ENCODE data around the gene CDH13. TPM values are rescaled to one million over a fixed set of nuclear protein-coding genes. Genes with fewer than 3 reads are reported as not detected.

CDH13 gene
- total RNA-seq, 1 donor = 102 TPM

GRCh38 chr16:83085660-83086059, 458.9 kb downstream of the CDH13 start:
- no peaks in the 10 kb centered on the region for H3K79me2 ChIP-seq (ENCODE audit: insufficient read depth, low read length)

GRCh38 chr16:83095941-83096692, 469.3 kb downstream of the CDH13 start:
- no peaks in the 10 kb centered on the region for H3K36me3 ChIP-seq (ENCODE audit: insufficient read depth, low read length)
- no peak overlapping the region for H3K4me3 ChIP-seq (ENCODE audit: insufficient read depth, low read length)
- DNase-seq (ENCODE audit: insufficient read length, low spot score, missing footprints) = no peak
- no peaks in the 10 kb centered on the region for H3K27me3 ChIP-seq (ENCODE audit: insufficient read depth, low read length)
- no peak overlapping the region for H2AFZ ChIP-seq (ENCODE audit: low read length)
- TF ChIP-seq, protein P1, sequence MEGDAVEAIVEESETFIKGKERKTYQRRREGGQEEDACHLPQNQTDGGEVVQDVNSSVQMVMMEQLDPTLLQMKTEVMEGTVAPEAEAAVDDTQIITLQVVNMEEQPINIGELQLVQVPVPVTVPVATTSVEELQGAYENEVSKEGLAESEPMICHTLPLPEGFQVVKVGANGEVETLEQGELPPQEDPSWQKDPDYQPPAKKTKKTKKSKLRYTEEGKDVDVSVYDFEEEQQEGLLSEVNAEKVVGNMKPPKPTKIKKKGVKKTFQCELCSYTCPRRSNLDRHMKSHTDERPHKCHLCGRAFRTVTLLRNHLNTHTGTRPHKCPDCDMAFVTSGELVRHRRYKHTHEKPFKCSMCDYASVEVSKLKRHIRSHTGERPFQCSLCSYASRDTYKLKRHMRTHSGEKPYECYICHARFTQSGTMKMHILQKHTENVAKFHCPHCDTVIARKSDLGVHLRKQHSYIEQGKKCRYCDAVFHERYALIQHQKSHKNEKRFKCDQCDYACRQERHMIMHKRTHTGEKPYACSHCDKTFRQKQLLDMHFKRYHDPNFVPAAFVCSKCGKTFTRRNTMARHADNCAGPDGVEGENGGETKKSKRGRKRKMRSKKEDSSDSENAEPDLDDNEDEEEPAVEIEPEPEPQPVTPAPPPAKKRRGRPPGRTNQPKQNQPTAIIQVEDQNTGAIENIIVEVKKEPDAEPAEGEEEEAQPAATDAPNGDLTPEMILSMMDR (IDR thresholded peaks at IDR 0.05; ENCODE audit: extremely low read depth, low read depth, low read length) = no peak
- H3K79me2 ChIP-seq (ENCODE audit: insufficient read depth, low read length) = no peaks in the 10 kb centered on the region
- no peak overlapping the region for H3K4me2 ChIP-seq (ENCODE audit: insufficient read depth, low read length)
- peaks cover 3% of the 10 kb centered on the region for H3K9me3 ChIP-seq (ENCODE audit: low read depth, low read length)
- no peak overlapping the region for H3K27ac ChIP-seq (ENCODE audit: low read depth, low read length)
- peaks cover 4% of the 10 kb centered on the region for H3K4me1 ChIP-seq (ENCODE audit: insufficient read depth, low read length)
- no peaks in the 10 kb centered on the region for H4K20me1 ChIP-seq (ENCODE audit: insufficient read depth, low read length)

More at GRCh38 chr16:83085660-83086059, 458.9 kb downstream of the CDH13 start:
- no peak overlapping the region for H3K4me3 ChIP-seq (ENCODE audit: insufficient read depth, low read length)
- no peak overlapping the region for H2AFZ ChIP-seq (ENCODE audit: low read length)
- H3K36me3 ChIP-seq (ENCODE audit: insufficient read depth, low read length) = no peaks in the 10 kb centered on the region
- peak; percentile 37 for DNase-seq (ENCODE audit: insufficient read length, low spot score, missing footprints)
- no peaks in the 10 kb centered on the region for H3K4me1 ChIP-seq (ENCODE audit: insufficient read depth, low read length)
- no peak overlapping the region for H3K27ac ChIP-seq (ENCODE audit: low read depth, low read length)
- H3K27me3 ChIP-seq (ENCODE audit: insufficient read depth, low read length) = no peaks in the 10 kb centered on the region
- no peaks in the 10 kb centered on the region for H3K9me3 ChIP-seq (ENCODE audit: low read depth, low read length)
- H4K20me1 ChIP-seq (ENCODE audit: insufficient read depth, low read length) = no peaks in the 10 kb centered on the region
- H3K4me2 ChIP-seq (ENCODE audit: insufficient read depth, low read length) = no peak overlapping the region
- TF ChIP-seq, protein P1 (IDR thresholded peaks at IDR 0.05; ENCODE audit: extremely low read depth, low read depth, low read length) = no peak

- TF ChIP-seq, protein P1 (IDR thresholded peaks at IDR 0.05; ENCODE audit: extremely low read depth, low read depth, low read length) = no peak
- Histone ChIP-seq H3K79me2 (ENCODE audit: insufficient read depth, low read length) (no peaks in the 10 kb centered on the region), H3K9me3 (ENCODE audit: low read depth, low read length) (peaks cover 3% of the 10 kb centered on the region), H3K27ac (ENCODE audit: low read depth, low read length) (no peak overlapping the region), H3K4me1 (ENCODE audit: insufficient read depth, low read length) (peaks cover 4% of the 10 kb centered on the region), H3K27me3 (ENCODE audit: insufficient read depth, low read length) (no peaks in the 10 kb centered on the region), H2AFZ (ENCODE audit: low read length) (no peak overlapping the region), H3K4me2 (ENCODE audit: insufficient read depth, low read length) (no peak overlapping the region), H3K4me3 (ENCODE audit: insufficient read depth, low read length) (no peak overlapping the region), H3K36me3 (ENCODE audit: insufficient read depth, low read length) (no peaks in the 10 kb centered on the region), H4K20me1 (ENCODE audit: insufficient read depth, low read length) (no peaks in the 10 kb centered on the region)
- DNase-seq (ENCODE audit: insufficient read length, low spot score, missing footprints) = no peak
These were observed 471.8 kb downstream of the CDH13 start for GRCh38 chr16:83098536-83098935.

GRCh38 chr16:83100679-83101078, 473.9 kb downstream of the CDH13 start:
- no peaks in the 10 kb centered on the region for H3K36me3 ChIP-seq (ENCODE audit: insufficient read depth, low read length)
- TF ChIP-seq, protein P1 (IDR thresholded peaks at IDR 0.05; ENCODE audit: extremely low read depth, low read depth, low read length) = no peak
- peaks cover 4% of the 10 kb centered on the region for H3K4me1 ChIP-seq (ENCODE audit: insufficient read depth, low read length)
- no peak overlapping the region for H3K27ac ChIP-seq (ENCODE audit: low read depth, low read length)
- H4K20me1 ChIP-seq (ENCODE audit: insufficient read depth, low read length) = no peaks in the 10 kb centered on the region
- H3K79me2 ChIP-seq (ENCODE audit: insufficient read depth, low read length) = no peaks in the 10 kb centered on the region
- H3K4me2 ChIP-seq (ENCODE audit: insufficient read depth, low read length) = no peak overlapping the region
- no peak overlapping the region for H2AFZ ChIP-seq (ENCODE audit: low read length)
- no peak overlapping the region for H3K4me3 ChIP-seq (ENCODE audit: insufficient read depth, low read length)
- peaks cover 3% of the 10 kb centered on the region for H3K9me3 ChIP-seq (ENCODE audit: low read depth, low read length)
- DNase-seq (ENCODE audit: insufficient read length, low spot score, missing footprints) = no peak
- H3K27me3 ChIP-seq (ENCODE audit: insufficient read depth, low read length) = no peaks in the 10 kb centered on the region
